IPS-15b (cell line): ENCODE results near the gene TTC3.
"Not testable (repeated sequence)": the region's sequence is repeated elsewhere in the genome, so short reads cannot be mapped to it uniquely, and the experiment has no call there.

Source experiments
- H3K27me3 ChIP-seq: one replicate; pipeline ENCODE4 v1.6.1; 2013; ENCODE audit warnings: low read length; ENCODE audit not compliant: control insufficient read depth, insufficient read depth
- H3K36me3 ChIP-seq: one replicate; pipeline ENCODE4 v1.6.1; 2013; ENCODE audit warnings: low read length; ENCODE audit not compliant: control insufficient read depth, insufficient read depth
- H3K4me1 ChIP-seq: one replicate; pipeline ENCODE4 v1.6.1; 2013; ENCODE audit warnings: mild to moderate bottlenecking, low read length; ENCODE audit not compliant: control insufficient read depth, insufficient read depth
- H3K4me3 ChIP-seq: one replicate; pipeline ENCODE4 v1.5.1; 2013; ENCODE audit warnings: low read depth, low read length
- H3K9ac ChIP-seq: one replicate; pipeline ENCODE4 v1.6.1; 2013; ENCODE audit warnings: low read depth, mild to moderate bottlenecking, low read length
- H3K9me3 ChIP-seq: one replicate; pipeline ENCODE4 v1.6.1; 2013; ENCODE audit warnings: mild to moderate bottlenecking, low read length; ENCODE audit not compliant: control insufficient read depth, insufficient read depth

The TTC3 gene

GRCh38 chr21:37044643-37045042 lies 28.4 kb upstream of the TTC3 start:
- Histone ChIP-seq H3K4me1 (peaks cover 13% of the 10 kb centered on the region), H3K9ac (no peak overlapping the region), H3K27me3 (peaks cover 73% of the 10 kb centered on the region), H3K9me3 (no peaks in the 10 kb centered on the region), H3K36me3 (no peaks in the 10 kb centered on the region), H3K4me3 (no peak overlapping the region)

DNA sequence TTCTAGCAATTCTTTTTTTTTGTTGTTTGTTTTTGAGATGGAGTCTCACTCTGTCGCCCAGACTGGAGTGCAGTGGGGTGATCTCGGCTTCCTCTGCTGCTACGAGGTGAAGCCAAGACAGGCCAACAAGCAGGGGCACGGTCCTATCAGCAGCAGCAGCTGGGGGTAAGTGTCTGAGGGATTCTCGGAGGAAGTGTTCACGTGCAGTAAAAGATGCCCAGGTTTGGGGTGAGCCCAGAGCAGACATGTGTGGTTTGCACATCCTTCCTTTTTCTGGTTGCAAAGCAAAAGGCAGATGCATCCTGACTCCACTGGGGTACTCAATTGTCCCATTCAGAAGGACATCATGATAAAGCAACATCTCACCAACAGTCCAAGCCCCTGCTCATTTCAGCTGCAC lies 27.9 kb upstream of the TTC3 start:
- Histone ChIP-seq H3K4me3 (no peak overlapping the region), H3K9ac (no peak overlapping the region), H3K9me3 (no peaks in the 10 kb centered on the region), H3K27me3 (peaks cover 73% of the 10 kb centered on the region), H3K4me1 (peaks cover 13% of the 10 kb centered on the region), H3K36me3 (no peaks in the 10 kb centered on the region)

DNA sequence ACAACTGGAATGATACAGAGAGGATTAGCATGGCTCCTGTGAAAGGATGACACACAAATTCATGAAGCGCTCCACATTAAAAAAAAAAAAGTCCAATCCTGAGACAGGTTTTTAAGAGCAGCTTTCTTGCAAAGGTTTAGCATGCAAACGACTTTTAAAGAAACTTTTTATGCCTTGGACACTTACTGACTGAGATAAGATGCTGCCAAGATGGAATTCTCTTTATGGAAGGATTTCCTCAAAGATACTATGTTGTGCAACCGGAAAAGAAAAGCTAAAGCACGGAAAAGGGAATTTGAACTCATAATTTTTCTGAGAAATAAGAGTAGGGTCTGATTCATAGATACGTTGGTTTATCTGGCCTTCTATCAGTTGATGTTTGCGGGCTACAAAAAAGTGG lies 27.5 kb upstream of the TTC3 start:
- Histone ChIP-seq H3K9ac (no peak overlapping the region), H3K36me3 (no peaks in the 10 kb centered on the region), H3K4me1 (peaks cover 13% of the 10 kb centered on the region), H3K27me3 (peaks cover 73% of the 10 kb centered on the region), H3K9me3 (no peaks in the 10 kb centered on the region), H3K4me3 (no peak overlapping the region)

GRCh38 chr21:37047079-37047478 lies 26.0 kb upstream of the TTC3 start:
- no peaks in the 10 kb centered on the region for H3K36me3 ChIP-seq
- H3K27me3 ChIP-seq, result peaks cover 66% of the 10 kb centered on the region
- H3K9ac ChIP-seq, result peak overlapping the region; percentile 47
- H3K4me1 ChIP-seq, result peaks cover 13% of the 10 kb centered on the region
- H3K9me3 ChIP-seq, result no peaks in the 10 kb centered on the region
- peak overlapping the region; percentile 32 for H3K4me3 ChIP-seq

DNA sequence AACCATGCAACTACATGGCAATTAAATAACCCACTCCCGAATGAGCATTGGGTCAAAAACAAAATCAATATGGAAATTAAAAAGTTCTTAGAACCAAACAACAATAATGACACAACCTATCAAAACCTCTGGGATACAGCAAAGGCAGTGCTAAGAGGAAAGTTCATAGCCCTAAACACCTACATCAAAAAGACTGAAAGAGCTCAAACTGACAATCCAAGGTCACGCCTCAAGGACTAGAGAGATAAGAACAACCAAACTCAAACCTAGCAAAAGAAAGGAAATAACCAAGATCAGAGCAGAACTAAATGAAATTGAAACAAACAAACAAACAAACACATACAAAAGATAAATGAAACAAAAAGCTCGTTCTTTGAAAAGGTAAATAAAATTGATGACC lies 23.3 kb upstream of the TTC3 start:
- H3K9ac ChIP-seq, H3K36me3 ChIP-seq, H3K9me3 ChIP-seq, H3K4me3 ChIP-seq: not testable (repeated sequence)
- Histone ChIP-seq H3K4me1 (peaks cover 13% of the 10 kb centered on the region), H3K27me3 (peaks cover 55% of the 10 kb centered on the region)

GRCh38 chr21:37055271-37055855 lies 17.7 kb upstream of the TTC3 start:
- Histone ChIP-seq H3K36me3 (no peaks in the 10 kb centered on the region), H3K4me1 (peaks cover 14% of the 10 kb centered on the region), H3K9ac (no peak overlapping the region), H3K27me3 (peaks cover 8% of the 10 kb centered on the region), H3K9me3 (no peaks in the 10 kb centered on the region), H3K4me3 (no peak overlapping the region)

DNA sequence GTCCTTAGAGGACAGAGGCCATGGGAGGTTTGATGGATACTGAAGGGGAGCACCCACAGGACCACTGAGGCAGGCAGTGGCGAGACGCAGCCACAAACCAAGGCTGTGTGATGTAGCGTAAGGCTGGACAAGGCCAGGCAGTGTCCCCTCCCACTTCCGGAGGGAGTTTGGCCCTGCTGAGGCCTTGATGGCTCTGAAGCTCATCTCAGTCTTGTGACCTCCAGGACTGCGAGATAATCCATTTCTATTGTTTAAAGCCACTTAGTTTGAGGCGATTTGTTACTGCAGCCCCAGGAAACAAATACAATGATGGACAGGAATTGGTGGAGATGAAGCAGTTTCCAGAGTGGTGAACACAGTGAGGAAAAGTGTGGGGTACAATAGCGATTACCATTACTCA lies 15.4 kb upstream of the TTC3 start:
- Histone ChIP-seq H3K36me3 (no peaks in the 10 kb centered on the region), H3K27me3 (peaks cover 2% of the 10 kb centered on the region), H3K9me3 (no peaks in the 10 kb centered on the region), H3K9ac (no peak overlapping the region), H3K4me1 (peaks cover 19% of the 10 kb centered on the region), H3K4me3 (no peak overlapping the region)

DNA sequence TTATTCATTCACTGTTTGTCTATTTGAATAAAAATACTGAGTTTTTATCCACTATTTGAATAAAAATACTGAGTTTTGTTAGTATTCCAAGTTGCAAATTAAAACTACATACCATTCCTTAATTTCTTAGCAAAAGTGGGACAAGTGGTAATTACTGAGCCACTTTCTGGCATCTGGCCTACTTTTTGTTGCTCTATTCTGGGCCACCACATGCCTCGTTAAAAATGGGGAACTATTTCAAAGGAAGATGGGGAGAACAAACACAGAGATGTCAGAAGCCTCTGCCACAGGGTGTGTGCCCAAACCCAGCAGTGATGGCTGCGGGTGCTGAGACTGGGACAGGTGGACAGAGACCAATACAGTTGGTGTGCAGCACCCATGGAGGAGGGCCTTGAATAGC lies 14.8 kb upstream of the TTC3 start:
- no peak overlapping the region for H3K4me3 ChIP-seq
- no peaks in the 10 kb centered on the region for H3K36me3 ChIP-seq
- H3K9ac ChIP-seq, result no peak overlapping the region
- peaks cover 19% of the 10 kb centered on the region for H3K4me1 ChIP-seq
- peaks cover 2% of the 10 kb centered on the region for H3K27me3 ChIP-seq
- no peaks in the 10 kb centered on the region for H3K9me3 ChIP-seq

DNA sequence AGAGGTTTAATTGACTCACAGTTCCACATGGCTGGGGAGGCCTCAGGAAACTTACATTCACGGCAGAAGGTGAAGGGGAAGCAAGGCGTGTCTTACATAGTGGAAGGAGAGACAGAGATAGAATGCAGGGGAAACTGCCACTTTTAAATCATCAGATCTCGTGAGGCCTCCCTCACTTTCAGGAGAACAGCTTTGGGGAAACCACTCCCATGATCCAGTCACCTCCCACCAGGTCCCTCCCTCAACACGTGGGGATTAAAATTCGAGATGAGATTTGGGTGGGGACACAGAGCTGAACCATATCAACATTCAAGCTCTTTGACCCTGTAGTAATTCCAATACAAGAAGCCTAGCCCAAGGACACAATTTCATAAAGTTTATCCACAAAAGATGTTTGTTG lies 13.9 kb upstream of the TTC3 start:
- Histone ChIP-seq H3K4me1 (peaks cover 19% of the 10 kb centered on the region), H3K4me3 (no peak overlapping the region), H3K9ac (no peak overlapping the region), H3K27me3 (peaks cover 2% of the 10 kb centered on the region), H3K36me3 (no peaks in the 10 kb centered on the region), H3K9me3 (no peaks in the 10 kb centered on the region)

- H3K9ac ChIP-seq, result no peak overlapping the region
- H3K27me3 ChIP-seq, result peaks cover 2% of the 10 kb centered on the region
- peaks cover 19% of the 10 kb centered on the region for H3K4me1 ChIP-seq
- H3K36me3 ChIP-seq, result no peaks in the 10 kb centered on the region
- H3K9me3 ChIP-seq, result no peaks in the 10 kb centered on the region
- no peak overlapping the region for H3K4me3 ChIP-seq
Measured at GRCh38 chr21:37060296-37060695, 12.8 kb upstream of the TTC3 start.

- Histone ChIP-seq H3K9me3 (no peaks in the 10 kb centered on the region), H3K9ac (no peak overlapping the region), H3K27me3 (no peaks in the 10 kb centered on the region), H3K4me3 (no peak overlapping the region), H3K36me3 (no peaks in the 10 kb centered on the region), H3K4me1 (peaks cover 19% of the 10 kb centered on the region)
Measured at GRCh38 chr21:37061926-37062592, 11.0 kb upstream of the TTC3 start.

- Histone ChIP-seq H3K36me3 (no peaks in the 10 kb centered on the region), H3K9ac (no peak overlapping the region), H3K4me1 (peaks cover 18% of the 10 kb centered on the region), H3K9me3 (no peaks in the 10 kb centered on the region), H3K27me3 (no peaks in the 10 kb centered on the region), H3K4me3 (no peak overlapping the region)
Measured at GRCh38 chr21:37062593-37062935, 10.5 kb upstream of the TTC3 start.
